ENCODE data around the gene PYGO2.

The PYGO2 gene

GRCh38 chr1:154972517-154973343 lies 11.1 kb upstream of the PYGO2 start:
- H3K9ac ChIP-seq (ENCODE audit: low read length) = peak overlapping the region; percentile 77
- H3K27me3 ChIP-seq (ENCODE audit: control insufficient read depth, insufficient read depth, low read length) = no peaks in the 10 kb centered on the region
- H3K4me3 ChIP-seq (ENCODE audit: low read length) = no peak overlapping the region
- no peaks in the 10 kb centered on the region for H3K9me3 ChIP-seq (ENCODE audit: control insufficient read depth, low read length)
- peaks cover 52% of the 10 kb centered on the region for H3K4me1 ChIP-seq (ENCODE audit: control insufficient read depth, insufficient read depth, low read length)
- H3K36me3 ChIP-seq (ENCODE audit: control insufficient read depth, insufficient read depth, low read length) = peaks cover 6% of the 10 kb centered on the region

GRCh38 chr1:154972213-154972516 lies 10.6 kb upstream of the PYGO2 start:
- Histone ChIP-seq H3K27me3 (ENCODE audit: control insufficient read depth, insufficient read depth, low read length) (no peaks in the 10 kb centered on the region), H3K4me3 (ENCODE audit: low read length) (no peak overlapping the region), H3K9ac (ENCODE audit: low read length) (peak overlapping the region; percentile 77), H3K36me3 (ENCODE audit: control insufficient read depth, insufficient read depth, low read length) (peaks cover 12% of the 10 kb centered on the region), H3K4me1 (ENCODE audit: control insufficient read depth, insufficient read depth, low read length) (peaks cover 58% of the 10 kb centered on the region), H3K9me3 (ENCODE audit: control insufficient read depth, low read length) (no peaks in the 10 kb centered on the region)

- Histone ChIP-seq H3K9ac (ENCODE audit: low read length) (peak overlapping the region; percentile 65), H3K36me3 (ENCODE audit: control insufficient read depth, insufficient read depth, low read length) (peaks cover 16% of the 10 kb centered on the region), H3K4me3 (ENCODE audit: low read length) (no peak overlapping the region), H3K4me1 (ENCODE audit: control insufficient read depth, insufficient read depth, low read length) (peaks cover 54% of the 10 kb centered on the region), H3K9me3 (ENCODE audit: control insufficient read depth, low read length) (no peaks in the 10 kb centered on the region), H3K27me3 (ENCODE audit: control insufficient read depth, insufficient read depth, low read length) (no peaks in the 10 kb centered on the region)
Measured at GRCh38 chr1:154971341-154971998, 9.9 kb upstream of the PYGO2 start.

- peaks cover 16% of the 10 kb centered on the region for H3K36me3 ChIP-seq (ENCODE audit: control insufficient read depth, insufficient read depth, low read length)
- H3K4me1 ChIP-seq (ENCODE audit: control insufficient read depth, insufficient read depth, low read length) = peaks cover 50% of the 10 kb centered on the region
- H3K27me3 ChIP-seq (ENCODE audit: control insufficient read depth, insufficient read depth, low read length) = no peaks in the 10 kb centered on the region
- no peaks in the 10 kb centered on the region for H3K9me3 ChIP-seq (ENCODE audit: control insufficient read depth, low read length)
- H3K4me3 ChIP-seq (ENCODE audit: low read length) = no peak within 1 kb of the TSS
- peak within 1 kb of the TSS; percentile 65 for H3K9ac ChIP-seq (ENCODE audit: low read length)
Measured at GRCh38 chr1:154970631-154971340, 9.2 kb upstream of the PYGO2 start, which contains the start of gene SHC1. TSS of gene SHC1 (minus strand) at chr1:154970747. CDS start at chr1:154970526, 221 bp downstream.

GRCh38 chr1:154969860-154970452 lies 8.4 kb upstream of the PYGO2 start:
- Histone ChIP-seq H3K9me3 (ENCODE audit: control insufficient read depth, low read length) (no peaks in the 10 kb centered on the region), H3K4me3 (ENCODE audit: low read length) (no peak overlapping the region), H3K36me3 (ENCODE audit: control insufficient read depth, insufficient read depth, low read length) (peaks cover 20% of the 10 kb centered on the region), H3K27me3 (ENCODE audit: control insufficient read depth, insufficient read depth, low read length) (no peaks in the 10 kb centered on the region), H3K9ac (ENCODE audit: low read length) (peak overlapping the region; percentile 65), H3K4me1 (ENCODE audit: control insufficient read depth, insufficient read depth, low read length) (peaks cover 50% of the 10 kb centered on the region)

- peaks cover 50% of the 10 kb centered on the region for H3K4me1 ChIP-seq (ENCODE audit: control insufficient read depth, insufficient read depth, low read length)
Measured at GRCh38 chr1:154969246-154969645, 7.7 kb upstream of the PYGO2 start.

GRCh38 chr1:154968731-154969130 lies 7.1 kb upstream of the PYGO2 start:
- Histone ChIP-seq H3K9me3 (ENCODE audit: control insufficient read depth, low read length) (no peaks in the 10 kb centered on the region), H3K27me3 (ENCODE audit: control insufficient read depth, insufficient read depth, low read length) (no peaks in the 10 kb centered on the region), H3K4me1 (ENCODE audit: control insufficient read depth, insufficient read depth, low read length) (peaks cover 50% of the 10 kb centered on the region), H3K4me3 (ENCODE audit: low read length) (no peak overlapping the region), H3K9ac (ENCODE audit: low read length) (peak overlapping the region; percentile 65), H3K36me3 (ENCODE audit: control insufficient read depth, insufficient read depth, low read length) (peaks cover 20% of the 10 kb centered on the region)

More at GRCh38 chr1:154969246-154969645, 7.7 kb upstream of the PYGO2 start:
- no peak overlapping the region for H3K4me3 ChIP-seq (ENCODE audit: low read length)
- H3K27me3 ChIP-seq (ENCODE audit: control insufficient read depth, insufficient read depth, low read length) = no peaks in the 10 kb centered on the region
- peaks cover 20% of the 10 kb centered on the region for H3K36me3 ChIP-seq (ENCODE audit: control insufficient read depth, insufficient read depth, low read length)
- H3K9ac ChIP-seq (ENCODE audit: low read length) = peak overlapping the region; percentile 65
- no peaks in the 10 kb centered on the region for H3K9me3 ChIP-seq (ENCODE audit: control insufficient read depth, low read length)

- H3K36me3 ChIP-seq (ENCODE audit: control insufficient read depth, insufficient read depth, low read length) = peaks cover 20% of the 10 kb centered on the region
- no peak overlapping the region for H3K4me3 ChIP-seq (ENCODE audit: low read length)
- H3K27me3 ChIP-seq (ENCODE audit: control insufficient read depth, insufficient read depth, low read length) = no peaks in the 10 kb centered on the region
- H3K9me3 ChIP-seq (ENCODE audit: control insufficient read depth, low read length) = no peaks in the 10 kb centered on the region
- H3K9ac ChIP-seq (ENCODE audit: low read length) = peak overlapping the region; percentile 22
- H3K4me1 ChIP-seq (ENCODE audit: control insufficient read depth, insufficient read depth, low read length) = peaks cover 53% of the 10 kb centered on the region
Measured at GRCh38 chr1:154967331-154967950, 5.9 kb upstream of the PYGO2 start.

- H3K36me3 ChIP-seq (ENCODE audit: control insufficient read depth, insufficient read depth, low read length) = peaks cover 20% of the 10 kb centered on the region
- no peak overlapping the region for H3K9ac ChIP-seq (ENCODE audit: low read length)
- no peaks in the 10 kb centered on the region for H3K9me3 ChIP-seq (ENCODE audit: control insufficient read depth, low read length)
- H3K27me3 ChIP-seq (ENCODE audit: control insufficient read depth, insufficient read depth, low read length) = no peaks in the 10 kb centered on the region
- H3K4me3 ChIP-seq (ENCODE audit: low read length) = no peak overlapping the region
- H3K4me1 ChIP-seq (ENCODE audit: control insufficient read depth, insufficient read depth, low read length) = peaks cover 43% of the 10 kb centered on the region
Measured at GRCh38 chr1:154966111-154966510, 4.5 kb upstream of the PYGO2 start.

- Histone ChIP-seq H3K9me3 (ENCODE audit: control insufficient read depth, low read length) (no peaks in the 10 kb centered on the region), H3K27me3 (ENCODE audit: control insufficient read depth, insufficient read depth, low read length) (no peaks in the 10 kb centered on the region), H3K4me3 (ENCODE audit: low read length) (no peak overlapping the region), H3K9ac (ENCODE audit: low read length) (no peak overlapping the region), H3K36me3 (ENCODE audit: control insufficient read depth, insufficient read depth, low read length) (peaks cover 16% of the 10 kb centered on the region), H3K4me1 (ENCODE audit: control insufficient read depth, insufficient read depth, low read length) (peaks cover 34% of the 10 kb centered on the region)
Measured at GRCh38 chr1:154964359-154964758, 2.8 kb upstream of the PYGO2 start.

GRCh38 chr1:154963643-154964042 lies 2.1 kb upstream of the PYGO2 start:
- peaks cover 15% of the 10 kb centered on the region for H3K36me3 ChIP-seq (ENCODE audit: control insufficient read depth, insufficient read depth, low read length)
- H3K27me3 ChIP-seq (ENCODE audit: control insufficient read depth, insufficient read depth, low read length) = no peaks in the 10 kb centered on the region
- H3K9ac ChIP-seq (ENCODE audit: low read length) = no peak overlapping the region
- H3K4me1 ChIP-seq (ENCODE audit: control insufficient read depth, insufficient read depth, low read length) = peaks cover 33% of the 10 kb centered on the region
- H3K9me3 ChIP-seq (ENCODE audit: control insufficient read depth, low read length) = no peaks in the 10 kb centered on the region
- no peak overlapping the region for H3K4me3 ChIP-seq (ENCODE audit: low read length)

Data from mucosa of stomach (tissue), 1 donor.